ENCODE data around the gene THBS2.
"Not testable (repeated sequence)": the region's sequence is repeated elsewhere in the genome, so short reads cannot be mapped to it uniquely, and the experiment has no call there.

THBS2 gene

GRCh38 chr6:169229615-169230321 is 23.9 kb downstream of the THBS2 start:
- DNase-seq = no peak

GRCh38 chr6:169227116-169227515 is 26.5 kb downstream of the THBS2 start:
- DNase-seq = no peak

- DNase-seq = no peak
Measured at GRCh38 chr6:169225887-169226286, 27.8 kb downstream of the THBS2 start.

GRCh38 chr6:169225131-169225576 is 28.5 kb downstream of the THBS2 start:
- DNase-seq = no peak

- DNase-seq = no peak
Measured at GRCh38 chr6:169224716-169225115, 28.9 kb downstream of the THBS2 start.

- DNase-seq = no peak
Measured at GRCh38 chr6:169224185-169224695, 29.4 kb downstream of the THBS2 start.

GRCh38 chr6:169223006-169223405 is 30.6 kb downstream of the THBS2 start:
- DNase-seq = no peak

GRCh38 chr6:169222126-169222525 is 31.5 kb downstream of the THBS2 start:
- no peak for DNase-seq

- DNase-seq = no peak
Measured at GRCh38 chr6:169221264-169221663, 32.4 kb downstream of the THBS2 start.

GRCh38 chr6:169220068-169220964 is 33.3 kb downstream of the THBS2 start:
- DNase-seq = no peak

- no peak for DNase-seq
Measured at GRCh38 chr6:169217972-169218371, 35.7 kb downstream of the THBS2 start.

- no peak for DNase-seq
Measured at GRCh38 chr6:169216830-169217229, 36.8 kb downstream of the THBS2 start.

- DNase-seq = no peak
Measured at GRCh38 chr6:169215201-169215681, 38.4 kb downstream of the THBS2 start.

GRCh38 chr6:169214789-169215188 is 38.9 kb downstream of the THBS2 start:
- DNase-seq = not testable (repeated sequence)

- no peak for DNase-seq
Measured at GRCh38 chr6:169213814-169214520, 39.7 kb downstream of the THBS2 start.

GRCh38 chr6:169212897-169213813 is 40.5 kb downstream of the THBS2 start:
- DNase-seq = peak; percentile 57

GRCh38 chr6:169212436-169212835 is 41.2 kb downstream of the THBS2 start:
- DNase-seq = no peak

- no peak for DNase-seq
Measured at GRCh38 chr6:169211881-169212280, 41.8 kb downstream of the THBS2 start.

GRCh38 chr6:169210611-169211010 is 43.0 kb downstream of the THBS2 start:
- DNase-seq = no peak

- no peak for DNase-seq
Measured at GRCh38 chr6:169208011-169208410, 45.6 kb downstream of the THBS2 start.

- no peak for DNase-seq
Measured at GRCh38 chr6:169207482-169207881, 46.2 kb downstream of the THBS2 start.
